ENCODE results near the gene HSPD1. TPM values are rescaled to one million over a fixed set of nuclear protein-coding genes. Genes with fewer than 3 reads are reported as not detected.

The HSPD1 gene
- total RNA-seq, result 124 TPM in 2 replicates

GRCh38 chr2:197499594-197500502 lies at the start of gene HSPD1, which contains the start of gene HSPE1:
Gene HSPD1 (minus strand): TSS chr2:197499840. CDS start chr2:197498848, 992 bp downstream.
Gene HSPE1 (plus strand): TSS chr2:197500379. CDS start chr2:197500437, 58 bp downstream.

DNA sequence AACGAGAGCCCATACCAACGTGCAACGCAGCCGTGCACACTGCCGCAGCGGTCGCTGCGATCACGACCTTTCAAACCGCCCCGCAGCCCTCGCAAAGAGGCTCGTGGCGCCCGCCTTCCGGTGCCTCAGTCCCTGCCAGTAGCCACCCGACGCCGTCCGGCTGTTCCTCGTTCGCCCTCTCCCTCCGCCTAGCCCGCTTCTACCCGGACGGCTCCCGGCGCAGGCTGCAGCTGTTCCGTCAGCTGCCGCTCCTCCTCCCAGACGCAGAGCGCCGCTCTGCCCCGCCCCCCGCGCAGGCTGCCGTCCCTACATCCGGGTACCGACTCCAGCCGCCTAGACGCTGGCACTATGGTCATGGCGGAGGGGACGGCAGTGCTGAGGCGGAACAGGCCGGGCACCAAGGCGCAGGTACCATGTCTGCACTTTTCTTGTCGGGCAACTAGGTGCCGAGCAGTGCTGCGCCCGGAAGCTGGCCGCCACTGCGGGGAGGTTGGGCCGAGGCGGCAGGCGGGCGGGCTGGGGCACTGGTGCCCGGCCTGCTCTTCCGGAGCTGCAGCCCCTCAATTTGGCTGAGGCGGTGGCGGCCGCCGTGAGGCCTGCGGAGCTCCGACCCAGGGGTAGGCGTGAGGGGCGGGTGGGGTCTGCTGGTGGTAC lies 16.2 kb upstream of the HSPD1 start, which contains the start of gene MOB4:
Gene MOB4, plus strand, starts transcription at position 328 of the 654 bp plus-strand sequence. Its CDS starts 21 bp downstream, at position 349.

GRCh38 chr2:197453123-197453913 lies 46.3 kb downstream of the HSPD1 start, which contains the start of gene COQ10B:
Gene COQ10B (plus strand): TSS chr2:197453552. CDS start chr2:197453561, 9 bp downstream.

Other genes with a start within 250 kb of the HSPD1 start
- gene ANKRD44, start 189.1 kb downstream of the HSPD1 start, total RNA-seq, result 3.1 and 7.1 TPM in 2 replicates
- gene SF3B1, start 64.8 kb downstream of the HSPD1 start, total RNA-seq, result 100 and 131 TPM in 2 replicates
- gene COQ10B, start 46.3 kb downstream of the HSPD1 start, total RNA-seq, result 23.8 and 28.1 TPM in 2 replicates
- gene HSPE1, start 539 bp upstream of the HSPD1 start, total RNA-seq, result 90.8 and 92.7 TPM in 2 replicates
- gene MOB4, start 16.2 kb upstream of the HSPD1 start, total RNA-seq, result 7.8 and 34.2 TPM in 2 replicates
- gene RFTN2, start 175.7 kb upstream of the HSPD1 start, total RNA-seq, result 9.8 and 23.0 TPM in 2 replicates
- 3.2 and 4.3 TPM in 2 replicates for gene MARS2, start 205.5 kb upstream of the HSPD1 start, total RNA-seq

All from pericardium fibroblast (primary cell).